Measurements from ENCODE around the gene SLC25A18.
"Not testable (repeated sequence)": the region's sequence is repeated elsewhere in the genome, so short reads cannot be mapped to it uniquely, and the experiment has no call there.

Gene SLC25A18

GRCh38 chr22:17562906-17563870 is at the start of gene SLC25A18:
Gene SLC25A18 (plus strand): TSS chr22:17563498. CDS start chr22:17579945, 16,447 bp downstream.
- DNase-seq (ENCODE audit: low spot score), result no peak

GRCh38 chr22:17513612-17514011 is 49.7 kb upstream of the SLC25A18 start:
- DNase-seq (ENCODE audit: low spot score), result no peak

- no peak for DNase-seq (ENCODE audit: low spot score)
These were observed 49.2 kb upstream of the SLC25A18 start for GRCh38 chr22:17514084-17514483.

GRCh38 chr22:17518406-17518805 is 44.9 kb upstream of the SLC25A18 start:
- DNase-seq (ENCODE audit: low spot score), result no peak

- not testable (repeated sequence) for DNase-seq (ENCODE audit: low spot score)
These were observed 41.3 kb upstream of the SLC25A18 start for GRCh38 chr22:17521971-17522370.

- no peak for DNase-seq (ENCODE audit: low spot score)
These were observed 39.4 kb upstream of the SLC25A18 start for GRCh38 chr22:17523925-17524324.

- no peak for DNase-seq (ENCODE audit: low spot score)
These were observed 27.0 kb upstream of the SLC25A18 start for GRCh38 chr22:17536269-17536668.

GRCh38 chr22:17537155-17537554 is 26.1 kb upstream of the SLC25A18 start:
- no peak for DNase-seq (ENCODE audit: low spot score)

- DNase-seq (ENCODE audit: low spot score), result no peak
These were observed 22.8 kb upstream of the SLC25A18 start for GRCh38 chr22:17540481-17540880.

GRCh38 chr22:17541476-17541875 is 21.8 kb upstream of the SLC25A18 start:
- no peak for DNase-seq (ENCODE audit: low spot score)

- no peak for DNase-seq (ENCODE audit: low spot score)
These were observed 20.8 kb upstream of the SLC25A18 start for GRCh38 chr22:17542452-17542851.

- DNase-seq (ENCODE audit: low spot score), result no peak
These were observed 15.1 kb upstream of the SLC25A18 start for GRCh38 chr22:17548010-17548755.

GRCh38 chr22:17548756-17549035 is 14.6 kb upstream of the SLC25A18 start:
- DNase-seq (ENCODE audit: low spot score), result no peak

GRCh38 chr22:17549183-17549582 is 14.1 kb upstream of the SLC25A18 start:
- DNase-seq (ENCODE audit: low spot score), result no peak

GRCh38 chr22:17549655-17550054 is 13.6 kb upstream of the SLC25A18 start:
- DNase-seq (ENCODE audit: low spot score), result no peak

GRCh38 chr22:17552737-17553136 is 10.6 kb upstream of the SLC25A18 start:
- DNase-seq (ENCODE audit: low spot score), result no peak

GRCh38 chr22:17554814-17555213 is 8.5 kb upstream of the SLC25A18 start:
- DNase-seq (ENCODE audit: low spot score), result no peak

- DNase-seq (ENCODE audit: low spot score), result no peak
These were observed 4.1 kb upstream of the SLC25A18 start for GRCh38 chr22:17559188-17559587.

GRCh38 chr22:17563936-17564391 is 666 bp downstream of the SLC25A18 start:
- no peak for DNase-seq (ENCODE audit: low spot score)

- not testable (repeated sequence) for DNase-seq (ENCODE audit: low spot score)
These were observed 2.9 kb downstream of the SLC25A18 start for GRCh38 chr22:17566016-17566687.

- no peak for DNase-seq (ENCODE audit: low spot score)
These were observed 3.5 kb downstream of the SLC25A18 start for GRCh38 chr22:17566776-17567175.

- no peak for DNase-seq (ENCODE audit: low spot score)
These were observed 6.7 kb downstream of the SLC25A18 start for GRCh38 chr22:17569971-17570511.

Data from CD4-positive, alpha-beta T cell treated with Interleukin-2 at 100 ng/mL for 4 hours (primary cell).